HL-60/S4 treated with phorbol 12-myristate 13-acetate at 8.2 ng/mL for 4 days and 3 days (cell line): ENCODE results near the gene RNASEH2A.

Experiments
- in situ Hi-C: fragments of 300-500 bp; cut with MboI; formaldehyde crosslinking; loops from 2 replicates; pipeline ENCODE4 v1.15.0; 2022; ENCODE audit warnings: low sequenced_read_pairs

Gene RNASEH2A

DNA sequence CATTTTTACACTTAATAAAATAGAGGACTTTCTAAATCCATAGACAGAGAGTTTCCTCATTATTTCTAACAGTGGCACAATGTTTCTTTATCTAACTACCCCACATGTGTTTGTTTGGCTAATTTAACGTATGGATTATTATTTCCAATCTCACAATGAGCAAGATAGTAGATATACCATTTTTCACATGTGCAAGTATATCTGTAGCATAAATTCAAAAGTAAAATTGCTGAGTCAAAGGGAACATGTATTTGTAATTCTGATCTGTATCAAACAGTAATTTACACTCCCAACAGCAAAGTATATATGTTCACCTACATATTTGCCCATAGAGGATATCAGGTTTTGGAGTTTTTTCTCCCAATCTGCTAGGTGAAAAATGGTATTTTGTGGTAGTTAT is 50.3 kb downstream of the RNASEH2A start:
- in situ Hi-C loops, result no loop called here

DNA sequence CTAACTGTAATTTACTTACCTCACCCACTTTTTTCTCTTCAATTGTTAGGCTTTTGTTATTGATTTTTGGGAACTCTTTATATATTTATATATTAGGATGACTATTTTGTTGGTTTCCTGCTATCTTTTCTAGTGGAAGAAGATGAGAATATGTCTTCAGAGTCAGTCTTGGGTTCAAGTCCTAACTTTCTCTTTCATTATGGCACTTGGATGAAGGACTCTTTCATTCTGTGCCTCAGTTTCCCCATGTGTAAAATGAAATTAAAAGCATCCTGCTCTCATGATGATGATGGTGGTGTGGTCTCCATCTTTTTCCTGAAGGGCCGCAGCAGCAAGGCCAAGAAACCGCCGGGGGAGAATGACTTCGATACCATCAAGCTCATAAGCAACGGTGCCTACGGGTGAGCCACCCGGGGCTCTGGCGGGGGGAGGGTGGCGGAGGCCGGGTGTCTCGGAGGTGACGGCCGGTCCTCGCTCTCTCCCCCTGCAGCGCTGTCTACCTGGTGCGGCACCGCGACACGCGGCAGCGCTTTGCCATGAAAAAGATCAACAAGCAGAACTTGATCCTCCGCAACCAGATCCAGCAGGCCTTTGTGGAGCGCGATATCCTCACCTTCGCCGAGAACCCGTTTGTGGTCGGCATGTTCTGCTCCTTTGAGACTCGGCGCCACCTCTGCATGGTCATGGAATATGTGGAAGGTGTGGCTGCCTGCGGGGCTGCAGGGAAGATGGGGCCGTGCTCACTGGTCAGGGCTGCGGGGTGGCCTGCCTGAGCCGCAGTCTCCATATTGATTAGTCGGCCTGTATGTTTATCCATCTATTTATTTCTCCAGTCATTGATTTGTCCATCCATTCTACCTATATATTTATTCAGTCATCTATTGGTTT is 51.9 kb downstream of the RNASEH2A start:
- in situ Hi-C loops, result no loop called here

DNA sequence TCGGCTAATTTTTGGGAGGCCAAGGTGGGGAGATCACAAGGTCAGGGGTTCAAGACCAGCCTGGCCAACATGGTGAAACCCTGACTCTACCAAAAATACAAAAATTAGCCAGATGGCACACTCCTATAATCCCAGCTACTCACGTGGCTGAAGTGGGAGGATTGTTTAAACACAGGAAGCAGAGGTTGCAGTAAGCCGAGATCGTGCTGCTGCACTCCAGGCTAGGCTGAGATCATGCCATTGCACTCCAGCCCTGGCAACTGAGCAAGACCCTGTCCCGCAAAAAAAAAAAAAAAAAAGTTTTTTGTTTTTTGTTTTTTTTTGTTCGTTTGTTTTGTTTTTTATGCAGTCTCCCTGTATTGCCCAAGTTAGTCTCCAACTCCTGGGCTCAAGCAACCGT is 53.2 kb downstream of the RNASEH2A start:
- in situ Hi-C loops, result no loop called here
